IMR-90 (cell line): ENCODE measurements around the gene FUBP3. TPM values are rescaled to one million over a fixed set of nuclear protein-coding genes. Genes with fewer than 3 reads are reported as not detected.

Experiments
- ATAC-seq: fragments of 200-7000 bp; cut with Tn5 transposase; 2 replicates; pipeline ENCODE4 v1.9.1; 2020; ENCODE audit warnings: low read depth, mild to moderate bottlenecking, moderate library complexity
- BruUV-seq: library from RNA; stranded (reverse); fragments of 400-500 nt; replicated peaks from 2 replicates; lab custom pipeline; 2021; lab: Mats Ljungman, UMichigan
- CTCF ChIA-PET: fragments of 300-600 bp; formaldehyde crosslinking; extraction: SDS; loops from one replicate; lab custom pipeline; 2021; ENCODE audit warnings: antibody characterized with exemption; lab: Yijun Ruan, JAX
- POLR2A ChIA-PET: fragments of 300-600 bp; sonication (Branson Sonifier 250); formaldehyde crosslinking; loops from one replicate; lab custom pipeline; 2022; ENCODE audit warnings: antibody characterized with exemption; ENCODE audit not compliant: unreplicated experiment; lab: Charles Lee
- DNase-seq: peaks from one replicate; pipeline ENCODE4 v3.0.0; 2013
- H2AFZ ChIP-seq: replicated peaks from 2 replicates; pipeline ENCODE3; 2013; ENCODE audit warnings: low read length, mild to moderate bottlenecking; ENCODE audit not compliant: poor library complexity
- H2AK5ac ChIP-seq: 2 replicates; pipeline ENCODE4 v1.6.1; 2013; ENCODE audit warnings: low read depth, low read length, inconsistent platforms
- H2AK9ac ChIP-seq: replicated peaks from 2 replicates; pipeline ENCODE3; 2013; ENCODE audit warnings: mild to moderate bottlenecking, low read depth, low read length, moderate library complexity; ENCODE audit not compliant: poor library complexity
- H2BK120ac ChIP-seq: 2 replicates; pipeline ENCODE4 v1.6.1; 2013; ENCODE audit warnings: low read depth, low read length, inconsistent platforms
- H2BK15ac ChIP-seq: 3 replicates; pipeline ENCODE4 v1.6.1; 2013; ENCODE audit warnings: low read depth, low read length, inconsistent platforms
- H2BK20ac ChIP-seq: 2 replicates; pipeline ENCODE4 v1.6.1; 2013; ENCODE audit warnings: low read depth, mild to moderate bottlenecking, inconsistent platforms, low read length, moderate library complexity
- H2BK5ac ChIP-seq: 2 replicates; pipeline ENCODE4 v1.6.1; 2013; ENCODE audit warnings: mild to moderate bottlenecking, low read depth, low read length, inconsistent platforms; ENCODE audit not compliant: poor library complexity, severe bottlenecking
- H3K14ac ChIP-seq: replicated peaks from 2 replicates; pipeline ENCODE4 v1.6.1; 2013; ENCODE audit warnings: low read depth, low read length, inconsistent platforms
- H3K18ac ChIP-seq: 2 replicates; pipeline ENCODE4 v1.6.1; 2013; ENCODE audit warnings: low read depth, low read length, control low read depth
- H3K23ac ChIP-seq: 2 replicates; pipeline ENCODE4 v1.6.1; 2013; ENCODE audit warnings: low read depth, low read length, inconsistent platforms
- H3K27ac ChIP-seq: 2 replicates; pipeline ENCODE4 v1.5.1; 2013; ENCODE audit warnings: mild to moderate bottlenecking, control low read depth, low read length; ENCODE audit not compliant: insufficient read depth
- H3K27me3 ChIP-seq: 2 replicates; pipeline ENCODE4 v1.6.1; 2013; ENCODE audit warnings: low read length; ENCODE audit not compliant: control insufficient read depth, insufficient read depth
- H3K36me3 ChIP-seq: 2 replicates; pipeline ENCODE4 v1.6.1; 2013; ENCODE audit warnings: low read length, mixed read lengths; ENCODE audit not compliant: control insufficient read depth, insufficient read depth
- H3K4ac ChIP-seq: 2 replicates; pipeline ENCODE4 v1.6.1; 2013; ENCODE audit warnings: low read depth, low read length, inconsistent platforms
- H3K4me1 ChIP-seq: 2 replicates; pipeline ENCODE4 v1.6.1; 2013; ENCODE audit warnings: low read length, mixed read lengths; ENCODE audit not compliant: control insufficient read depth, insufficient read depth
- H3K4me2 ChIP-seq: 2 replicates; pipeline ENCODE4 v1.6.1; 2013; ENCODE audit warnings: low read depth, mild to moderate bottlenecking, control low read depth, low read length, moderate library complexity
- H3K4me3 ChIP-seq: 2 replicates; pipeline ENCODE4 v1.5.1; 2013; ENCODE audit warnings: low read depth, mild to moderate bottlenecking, control low read depth, low read length, moderate library complexity; ENCODE audit not compliant: insufficient read depth
- H3K56ac ChIP-seq: 2 replicates; pipeline ENCODE4 v1.6.1; 2013; ENCODE audit warnings: low read length, inconsistent platforms; ENCODE audit not compliant: insufficient read depth; ENCODE audit errors: extremely low read depth
- H3K79me1 ChIP-seq, 2 experiments: 2 replicates each; pipeline ENCODE4 v1.6.1; 2013; ENCODE audit warnings: low read length in 2 of 2, inconsistent platforms in 1 of 2, low read depth in 1 of 2
- H3K9ac ChIP-seq: 2 replicates; pipeline ENCODE4 v1.6.1; 2013; ENCODE audit warnings: low read depth, low read length, control low read depth
- H3K9me1 ChIP-seq: 2 replicates; pipeline ENCODE4 v1.6.1; 2013; ENCODE audit warnings: low read length, inconsistent platforms; ENCODE audit not compliant: insufficient read depth
- H3K9me3 ChIP-seq: 2 replicates; pipeline ENCODE4 v1.6.1; 2013; ENCODE audit warnings: low read length; ENCODE audit not compliant: control insufficient read depth, insufficient read depth
- H4K20me1 ChIP-seq: 2 replicates; pipeline ENCODE4 v1.6.1; 2013; ENCODE audit warnings: low read length, inconsistent platforms; ENCODE audit not compliant: insufficient read depth
- H4K5ac ChIP-seq: 2 replicates; pipeline ENCODE4 v1.6.1; 2013; ENCODE audit warnings: mild to moderate bottlenecking, low read depth, low read length, control low read depth
- H4K8ac ChIP-seq, 2 experiments: 2 replicates each; pipeline ENCODE4 v1.6.1; 2013; ENCODE audit warnings: low read depth in 2 of 2, low read length in 2 of 2, control low read depth in 1 of 2, inconsistent platforms in 1 of 2
- H4K91ac ChIP-seq: 2 replicates; pipeline ENCODE4 v1.6.1; 2013; ENCODE audit warnings: low read depth, low read length, inconsistent platforms; ENCODE audit not compliant: insufficient read depth
- CEBPB ChIP-seq: IDR thresholded peaks from 2 replicates; pipeline ENCODE4 v1.6.1; 2012; ENCODE audit warnings: low read depth, low read length, improper control_type of control experiment
- CHD1 ChIP-seq: IDR thresholded peaks from 2 replicates; pipeline ENCODE4 v1.6.1; 2012; ENCODE audit warnings: low read depth, low read length, improper control_type of control experiment
- FOS ChIP-seq: fragments of 150-350 bp; IDR thresholded peaks from 2 replicates; pipeline ENCODE4 v1.6.1; 2016; ENCODE audit warnings: low read depth, low read length
- MAZ ChIP-seq: IDR thresholded peaks from 2 replicates; pipeline ENCODE4 v1.6.1; 2012; ENCODE audit warnings: low read depth, mild to moderate bottlenecking, low read length, improper control_type of control experiment, moderate library complexity, borderline replicate concordance
- MXI1 ChIP-seq: IDR thresholded peaks from 2 replicates; pipeline ENCODE4 v1.6.1; 2012; ENCODE audit warnings: low read depth, mild to moderate bottlenecking, low read length, moderate library complexity, borderline replicate concordance
- POLR2A ChIP-seq: IDR thresholded peaks from 2 replicates; pipeline ENCODE4 v1.6.1; 2012; ENCODE audit warnings: mild to moderate bottlenecking, low read depth, low read length
- RAD21 ChIP-seq: IDR thresholded peaks from 2 replicates; pipeline ENCODE4 v1.6.1; 2012; ENCODE audit warnings: low read length, improper control_type of control experiment
- RCOR1 ChIP-seq: IDR thresholded peaks from 2 replicates; pipeline ENCODE4 v1.6.1; 2012; ENCODE audit warnings: mild to moderate bottlenecking, low read length, improper control_type of control experiment; ENCODE audit not compliant: insufficient replicate concordance
- WGBS, 2 experiments: methylation state at CpG; one replicate each; pipeline versions ENCODE4 v1.1.5 to v1.1.7; 2013; ENCODE audit warnings: missing lambda C conversion rate in 2 of 2; ENCODE audit not compliant: insufficient read length in 1 of 2; ENCODE audit errors: extremely low coverage in 2 of 2; 5-methylcytosine and 5-hydroxymethylcytosine counted together
- dilution Hi-C: fragments of 300-500 bp; cut with HindIII; formaldehyde crosslinking; loops from one replicate; pipeline ENCODE4 v1.14.3; 2018; ENCODE audit warnings: low sequenced_read_pairs; ENCODE audit not compliant: unreplicated experiment
- in situ Hi-C: fragments of 300-500 bp; cut with MboI; formaldehyde crosslinking; loops from 3 replicates; pipeline ENCODE4 v1.14.3; 2019; ENCODE audit warnings: low sequenced_read_pairs, inconsistent platforms, mixed read lengths
- intact Hi-C: fragments of 100-400 bp; cut with micrococcal nuclease; formaldehyde crosslinking; loops from 2 replicates; pipeline ENCODE4 v1.10.0; 2022
- polyA plus RNA-seq, 3 experiments: library from polyadenylated mRNA; depleted of rRNA; stranded (reverse); fragments of >200 nt; gene quantifications; 2 replicates each; pipeline ENCODE4 v1.2.3, GENCODE V29; 2012; ENCODE audit warnings: low replicate concordance in 1 of 3
- total RNA-seq: library from RNA; depleted of rRNA; stranded (reverse); fragments of >200 nt; gene quantifications from 2 replicates; pipeline ENCODE4 v1.2.3, GENCODE V29; 2012
- TF ChIP-seq, protein P1 (sequence below): fragments of 150-350 bp; IDR thresholded peaks from 2 replicates; pipeline ENCODE4 v1.6.1; 2017; ENCODE audit warnings: mild to moderate bottlenecking, antibody characterized with exemption, low read length, low read depth
- TF ChIP-seq, protein P2 (sequence below): fragments of 150-350 bp; IDR thresholded peaks from 2 replicates; pipeline ENCODE4 v1.6.1; 2016; ENCODE audit warnings: low read depth, mild to moderate bottlenecking, low read length, moderate library complexity, borderline replicate concordance
- TF ChIP-seq, protein P3 (sequence below): conservative IDR thresholded peaks from 2 replicates; pipeline ENCODE4 v1.5.1; 2012; ENCODE audit warnings: mild to moderate bottlenecking, low read depth, low read length, improper control_type of control experiment

FUBP3 gene
- total and polyA plus RNA-seq, 2 of the 4 experiments (the other 2 are of a cell fraction) = 32.3 to 50.1 TPM

- CTCF ChIA-PET = no interaction called here
- 67% methylated on average over 1 of the region's 2 CpGs; no CpG with 5 or more reads in 1 of the 2 experiments for WGBS, 2 experiments
- POLR2A ChIA-PET = no interaction called here
- Histone ChIP-seq H3K4ac (no peak overlapping the region), H4K91ac (no peak overlapping the region), H2BK20ac (no peak overlapping the region), H3K9ac (no peak overlapping the region), H2BK120ac (no peak overlapping the region), H2BK5ac (no peak overlapping the region), H3K23ac (no peak overlapping the region), H3K27ac (no peak overlapping the region), H4K20me1 (peaks cover 4% of the 10 kb centered on the region; the same call in 1 of the 2 replicates), H2AFZ (no peak overlapping the region), H4K5ac (no peak overlapping the region), H3K18ac (no peak overlapping the region), H2BK15ac (no peak overlapping the region), H3K4me3 (no peak overlapping the region), H3K79me1 (peaks cover 44% of the 10 kb centered on the region in 2 experiments), H3K9me1 (peaks cover 3% of the 10 kb centered on the region; the same call in 1 of the 2 replicates), H3K14ac (no peak overlapping the region), H2AK5ac (no peak overlapping the region), H3K4me2 (no peak overlapping the region), H3K27me3 (no peaks in the 10 kb centered on the region), H2AK9ac (no peak overlapping the region), H4K8ac (no peak overlapping the region), H3K36me3 (peaks cover 41% of the 10 kb centered on the region), H3K4me1 (no peaks in the 10 kb centered on the region), H3K9me3 (no peaks in the 10 kb centered on the region), H3K56ac (no peak overlapping the region)
- BruUV-seq = no TSS peak
- no peak for TF ChIP-seq CHD1
- TF ChIP-seq RAD21 = no peak
- TF ChIP-seq, protein P1, sequence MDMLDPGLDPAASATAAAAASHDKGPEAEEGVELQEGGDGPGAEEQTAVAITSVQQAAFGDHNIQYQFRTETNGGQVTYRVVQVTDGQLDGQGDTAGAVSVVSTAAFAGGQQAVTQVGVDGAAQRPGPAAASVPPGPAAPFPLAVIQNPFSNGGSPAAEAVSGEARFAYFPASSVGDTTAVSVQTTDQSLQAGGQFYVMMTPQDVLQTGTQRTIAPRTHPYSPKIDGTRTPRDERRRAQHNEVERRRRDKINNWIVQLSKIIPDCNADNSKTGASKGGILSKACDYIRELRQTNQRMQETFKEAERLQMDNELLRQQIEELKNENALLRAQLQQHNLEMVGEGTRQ = no peak
- no peak for TF ChIP-seq RCOR1
- TF ChIP-seq FOS = no peak
- no peak for TF ChIP-seq CEBPB
- TF ChIP-seq, protein P2, sequence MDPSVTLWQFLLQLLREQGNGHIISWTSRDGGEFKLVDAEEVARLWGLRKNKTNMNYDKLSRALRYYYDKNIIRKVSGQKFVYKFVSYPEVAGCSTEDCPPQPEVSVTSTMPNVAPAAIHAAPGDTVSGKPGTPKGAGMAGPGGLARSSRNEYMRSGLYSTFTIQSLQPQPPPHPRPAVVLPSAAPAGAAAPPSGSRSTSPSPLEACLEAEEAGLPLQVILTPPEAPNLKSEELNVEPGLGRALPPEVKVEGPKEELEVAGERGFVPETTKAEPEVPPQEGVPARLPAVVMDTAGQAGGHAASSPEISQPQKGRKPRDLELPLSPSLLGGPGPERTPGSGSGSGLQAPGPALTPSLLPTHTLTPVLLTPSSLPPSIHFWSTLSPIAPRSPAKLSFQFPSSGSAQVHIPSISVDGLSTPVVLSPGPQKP = no peak
- no peak for TF ChIP-seq MXI1
- TF ChIP-seq POLR2A = no peak
- TF ChIP-seq MAZ = no peak
- TF ChIP-seq, protein P3, sequence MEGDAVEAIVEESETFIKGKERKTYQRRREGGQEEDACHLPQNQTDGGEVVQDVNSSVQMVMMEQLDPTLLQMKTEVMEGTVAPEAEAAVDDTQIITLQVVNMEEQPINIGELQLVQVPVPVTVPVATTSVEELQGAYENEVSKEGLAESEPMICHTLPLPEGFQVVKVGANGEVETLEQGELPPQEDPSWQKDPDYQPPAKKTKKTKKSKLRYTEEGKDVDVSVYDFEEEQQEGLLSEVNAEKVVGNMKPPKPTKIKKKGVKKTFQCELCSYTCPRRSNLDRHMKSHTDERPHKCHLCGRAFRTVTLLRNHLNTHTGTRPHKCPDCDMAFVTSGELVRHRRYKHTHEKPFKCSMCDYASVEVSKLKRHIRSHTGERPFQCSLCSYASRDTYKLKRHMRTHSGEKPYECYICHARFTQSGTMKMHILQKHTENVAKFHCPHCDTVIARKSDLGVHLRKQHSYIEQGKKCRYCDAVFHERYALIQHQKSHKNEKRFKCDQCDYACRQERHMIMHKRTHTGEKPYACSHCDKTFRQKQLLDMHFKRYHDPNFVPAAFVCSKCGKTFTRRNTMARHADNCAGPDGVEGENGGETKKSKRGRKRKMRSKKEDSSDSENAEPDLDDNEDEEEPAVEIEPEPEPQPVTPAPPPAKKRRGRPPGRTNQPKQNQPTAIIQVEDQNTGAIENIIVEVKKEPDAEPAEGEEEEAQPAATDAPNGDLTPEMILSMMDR = no peak
- dilution Hi-C loops (no loop called here), in situ Hi-C loops (no loop called here), intact Hi-C loops (no loop called here)
- DNase-seq (no peak), ATAC-seq (no peak)
Measured at GRCh38 chr9:130601100-130601499, 21.7 kb downstream of the FUBP3 start.
